ENCODE measurements around the gene TPCN1. TPM values are rescaled to one million over a fixed set of nuclear protein-coding genes. Genes with fewer than 3 reads are reported as not detected.

The TPCN1 gene
- total and polyA plus RNA-seq, 2 of the 13 experiments (the other 11 are each of a cell fraction or from before 2014, with no cell fraction given): 8.0 to 26.8 TPM

GRCh38 chr12:113214895-113215400, 6.3 kb upstream of the TPCN1 start (continued):
- TF ChIP-seq ZNF3 (CRISPR knock-in tag; IDR thresholded peaks at IDR 0.05): no peak
- TF ChIP-seq DRAP1 (CRISPR knock-in tag; IDR thresholded peaks at IDR 0.05): no peak
- TF ChIP-seq HIC2 (CRISPR knock-in tag; IDR thresholded peaks at IDR 0.05; ENCODE audit: low read depth): no peak
- TF ChIP-seq SNAPC4 (CRISPR knock-in tag; IDR thresholded peaks at IDR 0.05): no peak
- no peak for TF ChIP-seq ZNF747 (CRISPR knock-in tag; IDR thresholded peaks at IDR 0.05; ENCODE audit: borderline replicate concordance)
- TF ChIP-seq KDM5A (IDR thresholded peaks at IDR 0.05; ENCODE audit: borderline replicate concordance, low read length): no peak
- TF ChIP-seq JUND (CRISPR knock-in tag; IDR thresholded peaks at IDR 0.05): no peak
- 0 out of 2 replicates have a peak, but pooled peaks have one; percentile 21 for TF ChIP-seq MIER3 (CRISPR knock-in tag; IDR thresholded peaks at IDR 0.05; ENCODE audit: borderline replicate concordance)
- no peak for TF ChIP-seq NCOA2 (CRISPR knock-in tag; IDR thresholded peaks at IDR 0.05)
- TF ChIP-seq PRDM10 (CRISPR knock-in tag; IDR thresholded peaks at IDR 0.05; ENCODE audit: low read depth): peak; percentile 54; the same call in 1 of the 2 replicates
- TF ChIP-seq CENPT (CRISPR knock-in tag; IDR thresholded peaks at IDR 0.05; ENCODE audit: low read depth): no peak
- TF ChIP-seq CBFB (CRISPR knock-in tag; IDR thresholded peaks at IDR 0.05): no peak
- TF ChIP-seq RNF2 (conservative IDR thresholded peaks at IDR 0.05; ENCODE audit: low read depth): no peak
- TF ChIP-seq TBL1XR1 (IDR thresholded peaks at IDR 0.05; ENCODE audit: borderline replicate concordance, low read length, partially characterized antibody): peak; percentile 19
- no peak for TF ChIP-seq HIVEP1 (CRISPR knock-in tag; IDR thresholded peaks at IDR 0.05)
- TF ChIP-seq ZNF569 (CRISPR knock-in tag; IDR thresholded peaks at IDR 0.05; ENCODE audit: borderline replicate concordance): no peak
- no peak for TF ChIP-seq ZNF382 (CRISPR knock-in tag; IDR thresholded peaks at IDR 0.05; ENCODE audit: borderline replicate concordance)
- no peak for TF ChIP-seq RARG (CRISPR knock-in tag; IDR thresholded peaks at IDR 0.05; ENCODE audit: low read depth)
- TF ChIP-seq MLX (CRISPR knock-in tag; IDR thresholded peaks at IDR 0.05): no peak
- TF ChIP-seq GATAD2A (CRISPR knock-in tag; IDR thresholded peaks at IDR 0.05): 0 out of 2 replicates have a peak, but pooled peaks have one; percentile 28
